Smooth muscle cell (in vitro differentiated cells): Measurements from ENCODE around the gene ZNF143. TPM values are rescaled to one million over a fixed set of nuclear protein-coding genes. Genes with fewer than 3 reads are reported as not detected.

ENCODE experiments used
- DNase-seq: peaks from one replicate; lab custom pipeline; 2025; ENCODE audit not compliant: unreplicated experiment; lab: John Stamatoyannopoulos, UW
- H2AFZ ChIP-seq: fragments of 200-600 bp; sonication (generic); 2 replicates; pipeline ENCODE4 v1.6.0; 2016; ENCODE audit warnings: antibody characterized with exemption, low read depth, mild to moderate bottlenecking
- H3F3A ChIP-seq: fragments of 200-600 bp; sonication (generic); 2 replicates; pipeline ENCODE4 v1.6.0; 2017; ENCODE audit warnings: antibody characterized with exemption, low read depth
- H3K27ac ChIP-seq: fragments of 200-600 bp; sonication (generic); 2 replicates; pipeline ENCODE4 v1.5.1; 2016; ENCODE audit warnings: low read depth, mild to moderate bottlenecking
- H3K27me3 ChIP-seq: fragments of 200-600 bp; sonication (generic); 2 replicates; pipeline ENCODE4 v1.6.1; 2016; ENCODE audit warnings: low read depth, mild to moderate bottlenecking
- H3K36me3 ChIP-seq: fragments of 200-600 bp; sonication (generic); 2 replicates; pipeline ENCODE4 v1.5.1; 2016; ENCODE audit warnings: low read depth
- H3K4me1 ChIP-seq: fragments of 200-600 bp; sonication (generic); 2 replicates; pipeline ENCODE4 v1.5.1; 2016; ENCODE audit warnings: low read depth
- H3K4me2 ChIP-seq: fragments of 200-600 bp; sonication (generic); 2 replicates; pipeline ENCODE4 v1.6.0; 2016; ENCODE audit warnings: mild to moderate bottlenecking
- H3K4me3 ChIP-seq: fragments of 200-600 bp; sonication (generic); 2 replicates; pipeline ENCODE4 v1.5.1; 2016; ENCODE audit warnings: mild to moderate bottlenecking
- H3K79me2 ChIP-seq: fragments of 200-600 bp; sonication (generic); 2 replicates; pipeline ENCODE4 v1.6.0; 2016; ENCODE audit warnings: low read depth, mild to moderate bottlenecking
- H3K9ac ChIP-seq: fragments of 200-600 bp; sonication (generic); 2 replicates; pipeline ENCODE4 v1.6.0; 2016; ENCODE audit warnings: low read depth
- H3K9me3 ChIP-seq: fragments of 200-600 bp; sonication (generic); replicated peaks from 2 replicates; pipeline ENCODE4 v1.5.1; 2016; ENCODE audit warnings: low read depth
- H4K20me1 ChIP-seq: fragments of 200-600 bp; sonication (generic); 2 replicates; pipeline ENCODE4 v1.6.0; 2016; ENCODE audit warnings: low read depth
- CTCF ChIP-seq: fragments of 200-600 bp; sonication (generic); IDR thresholded peaks from 2 replicates; pipeline ENCODE4 v1.5.1; 2017; ENCODE audit warnings: borderline replicate concordance, mild to moderate bottlenecking, antibody characterized with exemption; ENCODE audit not compliant: insufficient read depth, poor library complexity, severe bottlenecking
- WGBS: methylation state at CpG from one replicate; pipeline ENCODE4 v1.1.7; 2016; ENCODE audit warnings: low lambda C conversion rate; 5-methylcytosine and 5-hydroxymethylcytosine counted together
- polyA plus RNA-seq: library from polyadenylated mRNA; unstranded; fragments of >200 nt; fragmentation: Nextera tagmentation; extraction: Ambion mirVana; gene quantifications from 2 replicates; pipeline ENCODE4 v1.2.1, GENCODE V29; 2016
- total RNA-seq: library from RNA; depleted of rRNA; stranded (reverse); fragments of >200 nt; gene quantifications from 2 replicates; pipeline ENCODE4 v1.2.3, GENCODE V29; 2014

ZNF143 gene
- total and polyA plus RNA-seq, 2 experiments from 2014 or later: 30.9 to 48.6 TPM

- Histone ChIP-seq H3K27me3 (no peaks in the 10 kb centered on the region), H3K36me3 (peaks cover 5% of the 10 kb centered on the region), H3K27ac (peak overlapping the region; percentile 100), H2AFZ (no peak overlapping the region), H3K4me1 (peaks cover 40% of the 10 kb centered on the region), H3K9ac (peak overlapping the region; percentile 98), H3K79me2 (no peaks in the 10 kb centered on the region), H3F3A (peaks cover 24% of the 10 kb centered on the region), H4K20me1 (no peaks in the 10 kb centered on the region), H3K4me2 (peak overlapping the region; percentile 76), H3K4me3 (peak overlapping the region; percentile 8), H3K9me3 (peaks cover 4% of the 10 kb centered on the region)
- TF ChIP-seq CTCF: no peak
- under 1% methylated on average over 7 of the region's 7 CpGs for WGBS
- no peak for DNase-seq
Measured at GRCh38 chr11:9565822-9566560, 105.2 kb downstream of the ZNF143 start.

GRCh38 chr11:9566561-9567063 lies 105.8 kb downstream of the ZNF143 start:
- DNase-seq: no peak
- peak overlapping the region; percentile 98 for H3K9ac ChIP-seq
- no peaks in the 10 kb centered on the region for H3K9me3 ChIP-seq
- no peaks in the 10 kb centered on the region for H3K27me3 ChIP-seq
- no peaks in the 10 kb centered on the region for H3K36me3 ChIP-seq
- H3F3A ChIP-seq: peaks cover 24% of the 10 kb centered on the region
- H4K20me1 ChIP-seq: no peaks in the 10 kb centered on the region
- no peak for TF ChIP-seq CTCF
- no peak overlapping the region for H2AFZ ChIP-seq
- 39% methylated on average over 3 of the region's 3 CpGs for WGBS
- H3K79me2 ChIP-seq: no peaks in the 10 kb centered on the region
- peak overlapping the region; percentile 76 for H3K4me2 ChIP-seq
- peak overlapping the region; percentile 100 for H3K27ac ChIP-seq
- H3K4me1 ChIP-seq: peaks cover 40% of the 10 kb centered on the region
- peak overlapping the region; percentile 8 for H3K4me3 ChIP-seq

GRCh38 chr11:9567401-9567800 lies 106.6 kb downstream of the ZNF143 start:
- TF ChIP-seq CTCF: no peak
- WGBS: 92% methylated on average over 5 of the region's 5 CpGs

More at GRCh38 chr11:9567401-9567800, 106.6 kb downstream of the ZNF143 start:
- DNase-seq: no peak
- peak overlapping the region; percentile 76 for H3K4me2 ChIP-seq
- H3K9ac ChIP-seq: peak overlapping the region; percentile 98
- H3K79me2 ChIP-seq: no peaks in the 10 kb centered on the region
- no peaks in the 10 kb centered on the region for H3K27me3 ChIP-seq
- H2AFZ ChIP-seq: no peak overlapping the region
- peaks cover 24% of the 10 kb centered on the region for H3F3A ChIP-seq
- H4K20me1 ChIP-seq: no peaks in the 10 kb centered on the region
- H3K4me3 ChIP-seq: no peak overlapping the region
- H3K9me3 ChIP-seq: no peaks in the 10 kb centered on the region
- H3K27ac ChIP-seq: peak overlapping the region; percentile 100
- no peaks in the 10 kb centered on the region for H3K36me3 ChIP-seq
- H3K4me1 ChIP-seq: peaks cover 40% of the 10 kb centered on the region
